Naive thymus-derived CD4-positive, alpha-beta T cell (primary cell): ENCODE data around the gene GPR78. TPM values are rescaled to one million over a fixed set of nuclear protein-coding genes. Genes with fewer than 3 reads are reported as not detected.
A peak's percentile ranks its signal among the peaks of the same experiment; 100 is the strongest.

Source experiments
- ATAC-seq: fragments of 150-1000 bp; cut with Tn5 transposase; 2 replicates; pipeline ENCODE4 v1.10.0; 2021; ENCODE audit warnings: mild to moderate bottlenecking, moderate library complexity
- CTCF ChIA-PET: fragments of 350-600 bp; sonication (Branson Sonifier 250); formaldehyde crosslinking; loops from one replicate; lab custom pipeline; 2021; ENCODE audit warnings: antibody characterized with exemption; lab: Charles Lee
- POLR2A ChIA-PET: fragments of 350-600 bp; sonication (Branson Sonifier 250); formaldehyde crosslinking; loops from one replicate; lab custom pipeline; 2021; ENCODE audit warnings: antibody characterized with exemption, inconsistent platforms; lab: Charles Lee
- DNase-seq, 9 donors: peaks; one replicate each; pipeline versions ENCODE4 v3.0.0 to v3.0.0-alpha.2; 2020 to 2022; ENCODE audit warnings: mixed read lengths in 1 of 9
- H3K27ac ChIP-seq: one replicate; pipeline ENCODE4 v1.7.0; 2013; ENCODE audit warnings: mild to moderate bottlenecking, low read depth, low read length, moderate library complexity
- H3K27me3 ChIP-seq, 2 donors: one replicate each; pipeline ENCODE4 v1.7.0; 2013; ENCODE audit warnings: low read length in 2 of 2, mild to moderate bottlenecking in 2 of 2, moderate library complexity in 2 of 2; ENCODE audit not compliant: control insufficient read depth in 2 of 2, insufficient read depth in 2 of 2
- H3K36me3 ChIP-seq, 3 experiments: 1 replicate in 2 of 3; 2 replicates in 1 of 3; pipeline ENCODE4 v1.7.0; 2013; ENCODE audit warnings: low read length in 3 of 3, mild to moderate bottlenecking in 3 of 3, moderate library complexity in 1 of 3; ENCODE audit not compliant: insufficient read depth in 3 of 3, control insufficient read depth in 2 of 3
- H3K4me1 ChIP-seq, 2 donors: one replicate each; pipeline ENCODE4 v1.7.0; 2013; ENCODE audit warnings: low read length in 2 of 2, mild to moderate bottlenecking in 2 of 2, moderate library complexity in 1 of 2; ENCODE audit not compliant: control insufficient read depth in 2 of 2, insufficient read depth in 2 of 2
- H3K4me3 ChIP-seq: 2 replicates; pipeline ENCODE4 v1.7.0; 2013; ENCODE audit warnings: mild to moderate bottlenecking, low read length
- H3K9me3 ChIP-seq, 3 experiments: 1 replicate in 2 of 3; 2 replicates in 1 of 3; pipeline ENCODE4 v1.7.0; 2013; ENCODE audit warnings: low read length in 3 of 3; ENCODE audit not compliant: control insufficient read depth in 2 of 3
- H3K27ac Mint-ChIP-seq, 9 donors: one replicate each; pipeline ENCODE4 v1.8.0; 2020 to 2022; ENCODE audit warnings: mixed read lengths in 9 of 9, mild to moderate bottlenecking in 8 of 9, moderate library complexity in 5 of 9, inconsistent platforms in 2 of 9
- H3K27me3 Mint-ChIP-seq, 5 donors: one replicate each; pipeline ENCODE4 v1.8.0; 2021 to 2022; ENCODE audit warnings: mixed read lengths in 5 of 5, mild to moderate bottlenecking in 1 of 5
- H3K36me3 Mint-ChIP-seq, 5 donors: one replicate each; pipeline ENCODE4 v1.8.0; 2020 to 2022; ENCODE audit warnings: mixed read lengths in 5 of 5, mild to moderate bottlenecking in 3 of 5, inconsistent platforms in 1 of 5
- H3K4me1 Mint-ChIP-seq, 7 donors: one replicate each; pipeline ENCODE4 v1.8.0; 2020 to 2022; ENCODE audit warnings: mixed read lengths in 7 of 7, mild to moderate bottlenecking in 3 of 7, inconsistent platforms in 1 of 7
- H3K4me3 Mint-ChIP-seq, 10 donors: one replicate each; pipeline ENCODE4 v1.8.0; 2020 to 2022; ENCODE audit warnings: mild to moderate bottlenecking in 10 of 10, mixed read lengths in 10 of 10, moderate library complexity in 6 of 10, inconsistent platforms in 2 of 10
- H3K9me3 Mint-ChIP-seq, 11 donors: one replicate each; pipeline ENCODE4 v1.8.0; 2020 to 2022; ENCODE audit warnings: mixed read lengths in 11 of 11, mild to moderate bottlenecking in 4 of 11, inconsistent platforms in 1 of 11, moderate library complexity in 1 of 11
- intact Hi-C, 2 donors: fragments of 100-400 bp; cut with micrococcal nuclease; formaldehyde crosslinking; loops; one replicate each; pipeline ENCODE4 v1.15.1; 2023
- polyA plus RNA-seq, 2 donors: library from polyadenylated mRNA; unstranded; fragments of 300-500 nt; fragmentation: Illumina TruSeq; gene quantifications; one replicate each; pipeline ENCODE4 v1.2.3, GENCODE V29; 2021
- total RNA-seq, 6 experiments: library from RNA in 5 of 6; stranded (reverse) in 5 of 6; gene quantifications; 1 replicate in 5 of 6; 2 replicates in 1 of 6; pipeline ENCODE4 v1.2.3 and lab custom pipeline; 2021 to 2026

Gene GPR78
- total and polyA plus RNA-seq, 7 experiments from 2014 or later, result not detected

DNA sequence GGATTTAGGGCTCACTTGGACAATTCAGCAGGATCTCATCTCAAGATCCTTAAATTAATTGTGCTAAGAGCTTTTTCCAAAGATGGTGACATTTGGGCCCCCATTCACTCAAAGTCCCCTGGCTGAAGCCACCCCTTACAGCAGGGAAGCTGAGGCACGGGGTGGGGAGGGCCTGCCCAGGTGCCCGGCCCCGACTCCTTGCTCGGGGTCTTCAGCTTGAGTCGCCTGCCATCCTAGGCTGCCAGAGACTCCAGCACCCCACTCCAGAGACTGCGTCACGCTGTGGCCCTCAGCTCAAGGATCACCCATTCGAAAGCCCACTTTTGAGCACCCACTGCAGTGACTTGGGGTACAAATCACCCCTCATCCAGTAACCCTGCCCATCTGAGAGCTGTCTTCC, 39.2 kb upstream of the GPR78 start:
- DNase-seq (no peak), ATAC-seq (no peak)
- H3K36me3 Mint-ChIP-seq, result no peaks in the 10 kb centered on the region
- peaks cover 0 to 11% (median 8%) of the 10 kb centered on the region in 7 donors for H3K4me1 Mint-ChIP-seq
- H3K27me3 ChIP-seq, result no peaks in the 10 kb centered on the region
- ChIA-PET POLR2A (no interaction called here), CTCF (no interaction called here)
- no peaks in the 10 kb centered on the region for H3K4me1 ChIP-seq
- H3K4me3 Mint-ChIP-seq, result no peak overlapping the region
- no peak overlapping the region for H3K27ac ChIP-seq
- no peak overlapping the region for H3K27ac Mint-ChIP-seq
- H3K27me3 Mint-ChIP-seq, result peaks cover 0 to 7% (median 0%) of the 10 kb centered on the region in 5 donors
- intact Hi-C loops, result loop anchor here in 1 of 2 donors (10.0 kb wide), 1 partner anchor 296 kb away; no protein-coding TSS in a partner anchor
- H3K9me3 Mint-ChIP-seq, result peaks cover 0 to 7% (median 0%) of the 10 kb centered on the region in 11 donors
- no peaks in the 10 kb centered on the region for H3K36me3 ChIP-seq
- no peak overlapping the region for H3K4me3 ChIP-seq
- no peaks in the 10 kb centered on the region for H3K9me3 ChIP-seq

DNA sequence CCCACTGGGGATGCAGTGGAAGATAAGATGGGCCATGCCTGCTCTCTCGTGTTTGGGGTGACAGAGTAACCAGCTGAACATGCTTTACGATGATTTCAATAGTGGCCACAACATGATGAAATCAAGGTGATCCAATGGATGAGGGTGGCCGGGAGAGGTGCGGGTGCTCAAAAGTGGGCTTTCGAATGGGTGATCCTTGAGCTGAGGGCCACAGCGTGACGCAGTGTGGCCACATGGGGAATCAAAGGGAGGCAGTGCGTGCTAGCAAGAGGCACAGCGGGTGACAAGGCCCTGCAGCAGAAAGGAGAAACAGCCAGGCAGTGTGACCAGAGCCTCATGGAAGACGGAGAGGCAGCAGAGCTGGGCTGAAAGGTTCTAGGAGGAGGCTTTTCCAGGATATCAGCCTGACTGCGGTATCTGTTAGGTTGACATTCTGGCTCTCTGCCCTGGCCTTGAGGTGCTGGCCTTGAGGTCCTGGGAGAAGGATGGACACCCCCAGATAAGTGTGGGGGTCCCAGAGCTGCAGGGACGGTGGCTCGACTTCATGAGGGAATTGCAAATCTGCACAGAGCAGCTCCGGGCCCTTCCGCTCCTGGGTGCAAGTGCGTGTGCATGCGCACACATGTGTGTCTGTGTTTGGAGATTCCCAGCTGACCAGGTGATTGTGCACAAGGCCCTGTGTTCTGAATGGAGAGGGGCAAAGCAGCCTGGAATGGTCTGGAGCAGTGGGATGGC, 38.0 kb upstream of the GPR78 start:
- Mint-ChIP-seq H3K27ac (peak overlapping the region in 1 of 9 donors; percentile 66), H3K4me3 (no peak overlapping the region), H3K9me3 (peaks cover 0 to 7% (median 0%) of the 10 kb centered on the region in 11 donors), H3K4me1 (peaks cover 0 to 11% (median 8%) of the 10 kb centered on the region in 7 donors), H3K27me3 (peaks cover 0 to 7% (median 0%) of the 10 kb centered on the region in 5 donors), H3K36me3 (no peaks in the 10 kb centered on the region)
- no peak overlapping the region for H3K4me3 ChIP-seq
- H3K27ac ChIP-seq, result no peak overlapping the region
- CTCF ChIA-PET, result no interaction called here
- H3K27me3 ChIP-seq, result no peaks in the 10 kb centered on the region
- DNase-seq (no peak), ATAC-seq (no peak)
- intact Hi-C loops, result loop anchor here in 1 of 2 donors (10.0 kb wide), 1 partner anchor 297 kb away; no protein-coding TSS in a partner anchor
- H3K4me1 ChIP-seq, result no peaks in the 10 kb centered on the region
- H3K9me3 ChIP-seq, result no peaks in the 10 kb centered on the region
- no peaks in the 10 kb centered on the region for H3K36me3 ChIP-seq
- POLR2A ChIA-PET, result no interaction called here

DNA sequence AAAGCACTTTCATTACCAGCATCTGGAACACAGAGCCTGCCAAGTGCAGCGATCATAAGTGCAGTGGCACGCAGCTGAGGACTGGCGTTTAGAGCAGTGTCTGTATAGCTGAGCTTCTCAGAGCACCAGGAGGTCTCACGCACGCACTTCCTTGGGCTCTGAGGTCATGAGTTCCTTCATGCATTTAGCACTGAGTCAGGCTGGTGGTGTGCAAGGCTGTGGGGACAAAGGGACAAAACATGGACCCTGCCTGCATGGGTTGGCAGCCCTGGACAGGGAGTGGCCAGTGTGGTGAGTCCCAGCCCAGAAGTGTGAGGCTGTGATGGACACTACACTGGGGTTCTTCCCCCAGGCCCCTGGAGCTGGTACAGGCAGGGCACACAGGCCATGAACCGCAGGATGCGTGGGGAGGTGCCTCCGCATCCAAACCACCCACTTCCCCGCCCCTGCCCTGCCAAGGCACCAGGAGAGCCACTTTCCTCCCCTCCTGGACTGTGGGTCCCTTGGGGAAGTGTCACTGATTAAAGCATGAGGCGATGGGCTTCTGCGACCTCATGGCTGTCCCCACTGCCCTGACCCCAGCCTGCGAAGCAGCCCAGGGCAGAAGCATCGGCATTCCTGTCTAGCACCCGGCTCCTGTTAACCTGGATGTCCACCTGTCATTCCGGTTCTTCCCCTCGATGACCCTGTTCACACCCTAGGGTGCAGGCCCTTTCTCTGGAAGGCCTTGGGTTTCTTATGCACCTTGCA, 37.2 kb upstream of the GPR78 start:
- Mint-ChIP-seq H3K9me3 (peaks cover 0 to 7% (median 0%) of the 10 kb centered on the region in 11 donors), H3K36me3 (no peaks in the 10 kb centered on the region), H3K27ac (no peak overlapping the region), H3K4me1 (peaks cover 0 to 11% (median 8%) of the 10 kb centered on the region in 7 donors), H3K27me3 (peaks cover 0 to 7% (median 0%) of the 10 kb centered on the region in 5 donors), H3K4me3 (no peak overlapping the region)
- CTCF ChIA-PET, result no interaction called here
- Histone ChIP-seq H3K9me3 (no peaks in the 10 kb centered on the region), H3K27ac (no peak overlapping the region), H3K4me1 (no peaks in the 10 kb centered on the region), H3K36me3 (no peaks in the 10 kb centered on the region), H3K4me3 (no peak overlapping the region), H3K27me3 (no peaks in the 10 kb centered on the region)
- intact Hi-C loops, result loop anchor here in 1 of 2 donors (10.0 kb wide), 1 partner anchor 298 kb away; no protein-coding TSS in a partner anchor
- DNase-seq, result no peak
- no peak for ATAC-seq
- POLR2A ChIA-PET, result no interaction called here

DNA sequence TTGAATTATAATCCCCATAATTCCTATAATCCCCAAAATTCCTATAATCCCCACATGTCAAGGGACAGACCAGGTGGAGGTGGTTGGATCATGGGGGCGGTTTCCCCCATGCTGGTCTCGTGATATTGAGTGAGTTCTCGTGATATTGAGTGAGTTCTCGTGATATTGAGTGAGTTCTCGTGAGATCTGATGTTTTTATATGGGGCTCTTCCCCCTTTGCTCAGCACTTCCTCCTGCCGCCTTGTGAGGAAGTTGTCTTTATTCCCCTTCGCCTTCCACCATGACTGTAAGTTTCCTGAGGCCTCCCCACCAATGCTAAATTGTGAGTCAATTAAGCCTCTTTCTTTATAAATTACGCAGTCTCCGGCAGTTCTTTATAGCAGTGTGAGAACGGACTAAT, 36.6 kb upstream of the GPR78 start:
- Mint-ChIP-seq H3K9me3 (peaks cover 0 to 7% (median 0%) of the 10 kb centered on the region in 11 donors), H3K36me3 (no peaks in the 10 kb centered on the region), H3K4me3 (no peak overlapping the region), H3K27ac (no peak overlapping the region), H3K4me1 (peaks cover 0 to 11% (median 8%) of the 10 kb centered on the region in 7 donors), H3K27me3 (peaks cover 0 to 7% (median 0%) of the 10 kb centered on the region in 5 donors)
- CTCF ChIA-PET, result no interaction called here
- DNase-seq (no peak), ATAC-seq (no peak)
- Histone ChIP-seq H3K4me3 (no peak overlapping the region), H3K36me3 (no peaks in the 10 kb centered on the region), H3K4me1 (no peaks in the 10 kb centered on the region), H3K9me3 (no peaks in the 10 kb centered on the region), H3K27me3 (no peaks in the 10 kb centered on the region), H3K27ac (no peak overlapping the region)
- POLR2A ChIA-PET, result no interaction called here
- intact Hi-C loops, result loop anchor here in 1 of 2 donors (10.0 kb wide), 1 partner anchor 299 kb away; no protein-coding TSS in a partner anchor

DNA sequence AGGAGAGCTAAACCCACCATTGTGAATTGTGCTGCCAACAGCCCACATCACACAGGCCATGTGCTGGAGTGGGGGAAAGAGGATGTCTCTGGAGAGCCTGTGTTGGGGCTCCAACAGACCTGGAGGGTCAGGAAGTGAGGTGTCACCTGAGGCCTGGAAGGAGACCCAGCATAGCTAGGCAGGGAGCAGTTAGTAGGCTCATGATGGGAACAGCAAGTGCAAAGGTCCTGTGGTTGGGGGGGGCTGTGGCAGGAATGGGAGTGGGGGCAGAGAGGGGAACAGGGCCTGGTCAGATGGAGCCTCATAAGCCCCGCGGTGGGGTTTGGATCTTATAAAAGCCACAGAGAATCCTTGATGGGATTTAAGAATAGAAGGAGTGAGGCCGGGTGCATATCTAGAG, 35.9 kb upstream of the GPR78 start:
- DNase-seq (no peak), ATAC-seq (no peak)
- no peaks in the 10 kb centered on the region for H3K36me3 Mint-ChIP-seq
- peaks cover 0 to 10% (median 8%) of the 10 kb centered on the region in 7 donors for H3K4me1 Mint-ChIP-seq
- Histone ChIP-seq H3K4me1 (no peaks in the 10 kb centered on the region), H3K9me3 (no peaks in the 10 kb centered on the region), H3K36me3 (no peaks in the 10 kb centered on the region), H3K4me3 (no peak overlapping the region), H3K27me3 (no peaks in the 10 kb centered on the region), H3K27ac (no peak overlapping the region)
- intact Hi-C loops, result loop anchor here in 1 of 2 donors (10.0 kb wide), 1 partner anchor 299 kb away; no protein-coding TSS in a partner anchor
- CTCF ChIA-PET, result interaction anchor here (0.6 kb wide), 1 partner anchor 344 kb away, joined by 3 read pairs; no protein-coding TSS in a partner anchor
- H3K27ac Mint-ChIP-seq, result no peak overlapping the region
- H3K4me3 Mint-ChIP-seq, result no peak overlapping the region
- H3K27me3 Mint-ChIP-seq, result peaks cover 0 to 7% (median 0%) of the 10 kb centered on the region in 5 donors
- POLR2A ChIA-PET, result no interaction called here
- peaks cover 0 to 7% (median 0%) of the 10 kb centered on the region in 11 donors for H3K9me3 Mint-ChIP-seq

DNA sequence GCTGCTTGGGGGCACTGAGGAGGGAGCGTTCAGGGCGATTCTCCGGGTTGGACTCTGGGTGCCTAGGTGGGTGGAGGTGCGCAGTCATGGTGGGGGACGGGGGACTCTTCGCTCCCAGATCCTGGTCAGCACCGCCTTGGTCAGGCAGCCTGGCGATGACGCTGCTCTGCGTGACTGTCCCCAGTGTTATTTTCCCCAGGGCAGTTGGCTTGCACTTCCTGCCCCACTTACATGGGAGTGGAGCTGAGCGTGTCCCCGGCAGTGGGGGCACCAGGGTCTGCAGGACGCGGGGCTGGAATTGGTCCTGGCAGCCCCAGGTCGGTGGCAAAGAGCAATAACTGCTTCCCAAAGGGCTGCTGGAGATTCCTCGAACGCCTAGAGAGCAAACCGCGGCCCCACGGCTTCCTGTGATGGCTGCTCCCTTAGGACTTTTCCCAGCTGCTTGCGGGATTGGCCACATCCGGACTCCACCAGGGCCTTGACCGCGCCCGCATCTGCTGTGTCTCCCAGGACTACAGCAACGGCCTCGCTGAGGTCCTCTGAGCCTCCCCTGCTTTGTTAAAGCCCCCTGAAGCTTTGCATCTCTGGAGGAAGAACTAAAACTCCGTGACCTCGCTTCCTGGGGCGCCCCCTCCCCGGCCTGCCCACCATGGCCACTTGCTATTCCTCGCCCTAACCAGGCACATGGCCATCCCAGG, 35.3 kb upstream of the GPR78 start:
- Mint-ChIP-seq H3K27me3 (peaks cover 0 to 7% (median 0%) of the 10 kb centered on the region in 5 donors), H3K9me3 (peaks cover 0 to 7% (median 0%) of the 10 kb centered on the region in 11 donors), H3K27ac (no peak overlapping the region), H3K4me1 (peaks cover 0 to 6% (median 4%) of the 10 kb centered on the region in 7 donors), H3K36me3 (no peaks in the 10 kb centered on the region), H3K4me3 (no peak overlapping the region)
- intact Hi-C loops, result loop anchor here in 1 of 2 donors (10.0 kb wide), 1 partner anchor 300 kb away; no protein-coding TSS in a partner anchor
- CTCF ChIA-PET, result no interaction called here
- H3K4me1 ChIP-seq, result no peaks in the 10 kb centered on the region
- H3K4me3 ChIP-seq, result no peak overlapping the region
- POLR2A ChIA-PET, result no interaction called here
- ATAC-seq (no peak), DNase-seq (no peak)
- no peak overlapping the region for H3K27ac ChIP-seq
- H3K27me3 ChIP-seq, result no peaks in the 10 kb centered on the region
- H3K9me3 ChIP-seq, result no peaks in the 10 kb centered on the region
- H3K36me3 ChIP-seq, result no peaks in the 10 kb centered on the region
